K562 (cell line): ENCODE data around the gene TRIO. TPM values are rescaled to one million over a fixed set of nuclear protein-coding genes. Genes with fewer than 3 reads are reported as not detected.

Source experiments
- ATAC-seq: fragments of 200-7000 bp; cut with Tn5 transposase; 3 replicates; pipeline ENCODE4 v1.9.1; 2020; ENCODE audit warnings: moderate library complexity
- BruUV-seq: library from RNA; stranded (reverse); fragments of 400-500 nt; replicated peaks from 2 replicates; lab custom pipeline; 2021; lab: Mats Ljungman, UMichigan
- CTCF ChIA-PET: fragments of 300-600 bp; formaldehyde crosslinking; extraction: SDS; loops from one replicate; lab custom pipeline; 2021; ENCODE audit warnings: low intra/inter-chr PET ratio; lab: Yijun Ruan, JAX
- POLR2A ChIA-PET: fragments of 300-600, 350-650 bp; sonication (Branson Sonifier 250); formaldehyde crosslinking; extraction: SDS; loops from one replicate; lab custom pipeline; 2021; ENCODE audit warnings: antibody characterized with exemption, inconsistent platforms; lab: Yijun Ruan, JAX
- DNase-seq, 4 experiments: peaks; one replicate each; pipeline versions ENCODE4 v3.0.0 to v3.0.0-alpha.2; 2011 to 2018; ENCODE audit warnings: low spot score in 3 of 4, mixed read lengths in 3 of 4; ENCODE audit errors: extremely low read depth in 1 of 4
- FAIRE-seq: peaks from 2 replicates; lab custom pipeline; 2011; peaks lifted over from hg19 to GRCh38; lab: Jason Lieb, UNC
- H2AFZ ChIP-seq: 2 replicates; pipeline ENCODE4 v1.6.0; 2011; ENCODE audit warnings: low read depth, low read length, control low read depth, inconsistent platforms
- H3K27ac ChIP-seq: fragments of 200-600 bp; 3 replicates; pipeline ENCODE4 v1.8.0; 2011; ENCODE audit warnings: low read depth, mild to moderate bottlenecking, control low read depth, inconsistent platforms, low read length, moderate library complexity, mixed read lengths; ENCODE audit errors: extremely low read depth
- H3K27me3 ChIP-seq, 2 experiments: fragments of 300-600 bp in 1 of 2; 2 replicates in 1 of 2; 3 replicates in 1 of 2; pipeline versions ENCODE4 v1.6.0 to v1.8.0; 2011; ENCODE audit warnings: inconsistent platforms in 2 of 2, low read length in 2 of 2, mild to moderate bottlenecking in 1 of 2, mixed read lengths in 1 of 2, moderate library complexity in 1 of 2; ENCODE audit not compliant: control insufficient read depth in 2 of 2, insufficient read depth in 2 of 2
- H3K36me3 ChIP-seq: fragments of 300-600 bp; 3 replicates; pipeline ENCODE4 v1.8.0; 2011; ENCODE audit warnings: mild to moderate bottlenecking, low read length, inconsistent platforms; ENCODE audit not compliant: control insufficient read depth, insufficient read depth
- H3K4me1 ChIP-seq, 2 experiments: fragments of 200-600 bp in 1 of 2; replicated peaks in 1 of 2; 2 replicates in 1 of 2; 3 replicates in 1 of 2; pipeline versions ENCODE4 v1.5.1 to v1.8.0; 2011; ENCODE audit warnings: inconsistent platforms in 2 of 2, low read length in 2 of 2, mild to moderate bottlenecking in 1 of 2, mixed read lengths in 1 of 2, moderate library complexity in 1 of 2; ENCODE audit not compliant: control insufficient read depth in 2 of 2, insufficient read depth in 2 of 2
- H3K4me2 ChIP-seq: 2 replicates; pipeline ENCODE4 v1.6.1; 2011; ENCODE audit warnings: low read length, control low read depth, inconsistent platforms, mixed read lengths; ENCODE audit not compliant: insufficient read depth
- H3K4me3 ChIP-seq: fragments of 200-600 bp; sonication (generic), shearing (Covaris generic); 2 replicates; pipeline ENCODE4 v1.5.1; 2016; ENCODE audit warnings: control low read depth, inconsistent platforms
- H3K79me2 ChIP-seq: fragments of 200-600 bp; 3 replicates; pipeline ENCODE4 v1.8.0; 2011; ENCODE audit warnings: low read length, inconsistent platforms; ENCODE audit not compliant: control insufficient read depth, insufficient read depth
- H3K9ac ChIP-seq, 2 experiments: 2 replicates each; pipeline versions ENCODE4 v1.6.0 to v1.6.1; 2011; ENCODE audit warnings: low read depth in 2 of 2, low read length in 2 of 2, control low read depth in 1 of 2, inconsistent platforms in 1 of 2, mild to moderate bottlenecking in 1 of 2, mixed read lengths in 1 of 2; ENCODE audit not compliant: insufficient read depth in 1 of 2
- H3K9me1 ChIP-seq: one replicate; pipeline ENCODE4 v1.6.0; 2011; ENCODE audit warnings: inconsistent platforms, mild to moderate bottlenecking, low read length, moderate library complexity; ENCODE audit not compliant: control insufficient read depth, insufficient read depth
- H3K9me3 ChIP-seq: replicated peaks from 2 replicates; pipeline ENCODE4 v1.5.1; 2011; ENCODE audit warnings: low read depth, low read length, inconsistent platforms; ENCODE audit not compliant: control insufficient read depth, insufficient read depth
- H4K20me1 ChIP-seq: replicated peaks from 2 replicates; pipeline ENCODE4 v1.6.1; 2011; ENCODE audit warnings: low read length, inconsistent platforms, mixed read lengths; ENCODE audit not compliant: control insufficient read depth, insufficient read depth
- ARID3A ChIP-seq: IDR thresholded peaks from 2 replicates; pipeline ENCODE4 v1.6.1; 2012; ENCODE audit warnings: low read depth, low read length, improper control_type of control experiment, borderline replicate concordance
- BCLAF1 ChIP-seq, 2 experiments: fragments of 450-650 bp in 1 of 2; IDR thresholded peaks; 2 replicates each; pipeline ENCODE4 v1.6.1; 2011 to 2017; ENCODE audit warnings: low read depth in 2 of 2, antibody characterized with exemption in 1 of 2, borderline replicate concordance in 1 of 2, low read length in 1 of 2, mild to moderate bottlenecking in 1 of 2, mixed read lengths in 1 of 2; ENCODE audit not compliant: control insufficient read depth in 1 of 2
- EP400 ChIP-seq: fragments of 450-650 bp; IDR thresholded peaks from 2 replicates; pipeline ENCODE4 v1.6.1; 2017; ENCODE audit warnings: antibody characterized with exemption, mild to moderate bottlenecking, moderate library complexity
- FOS ChIP-seq: IDR thresholded peaks from 3 replicates; pipeline ENCODE4 v1.6.1; 2011; ENCODE audit not compliant: insufficient read length; ENCODE audit errors: extremely low read depth
- FOXM1 ChIP-seq, 2 experiments: fragments of 450-650 bp in 1 of 2; sonication (generic) in 1 of 2; formaldehyde crosslinking in 1 of 2; IDR thresholded peaks; 2 replicates each; pipeline versions ENCODE4 v1.6.1 to v1.9.0; 2017 to 2022; ENCODE audit warnings: low read depth in 2 of 2, mild to moderate bottlenecking in 2 of 2, missing genetic modification reagents in 1 of 2, moderate library complexity in 1 of 2
- MECOM ChIP-seq: fragments of 250-450 bp; sonication (Bioruptor Pico); IDR thresholded peaks from 2 replicates; pipeline ENCODE4 v1.8.0; 2022; ENCODE audit warnings: inconsistent platforms
- SMARCC2 ChIP-seq: fragments of 450-650 bp; IDR thresholded peaks from 2 replicates; pipeline ENCODE4 v1.6.1; 2017; ENCODE audit warnings: antibody characterized with exemption, moderate library complexity, mild to moderate bottlenecking, low read depth
- SOX6 ChIP-seq: fragments of 450-650 bp; IDR thresholded peaks from 2 replicates; pipeline ENCODE4 v1.6.1; 2014; ENCODE audit warnings: mild to moderate bottlenecking
- ZBTB17 ChIP-seq: fragments of 450-650 bp; formaldehyde crosslinking; IDR thresholded peaks from 2 replicates; pipeline ENCODE4 v1.4.0; 2020; ENCODE audit warnings: mild to moderate bottlenecking
- WGBS: fragments of 100-300 bp; shearing (Covaris generic); methylation state at CpG from one replicate; pipeline ENCODE4 v1.1.6; 2016; ENCODE audit warnings: low coverage, mixed read lengths; ENCODE audit not compliant: insufficient coverage; ENCODE audit errors: missing lambda C conversion rate; 5-methylcytosine and 5-hydroxymethylcytosine counted together
- in situ Hi-C: fragments of 300-500 bp; cut with MboI; formaldehyde crosslinking; loops from 4 replicates; pipeline ENCODE4 v1.15.0; 2018; ENCODE audit warnings: inconsistent platforms, mixed read lengths
- intact Hi-C: fragments of 100-400 bp; cut with micrococcal nuclease; formaldehyde crosslinking; loops from 2 replicates; pipeline ENCODE4 v1.14.2; 2022
- polyA plus RNA-seq, 8 experiments: library from polyadenylated mRNA; depleted of rRNA in 4 of 8; stranded (reverse) in 5 of 8; unstranded in 3 of 8; fragments of >200 nt; fragmentation: Nextera tagmentation in 2 of 8; fragmentation: Illumina TruSeq in 1 of 8; extraction: Ambion mirVana in 2 of 8; extraction: Trizol in 1 of 8; gene quantifications; 2 replicates each; pipeline versions ENCODE4 v1.2.1 to v1.2.3, GENCODE V29; 2011 to 2014; ENCODE audit warnings: inconsistent platforms in 1 of 8, missing spikeins in 1 of 8
- total RNA-seq, 7 experiments: library from RNA; depleted of rRNA in 6 of 7; stranded (reverse); fragments of >200 nt in 6 of 7; fragmentation: Illumina TruSeq in 2 of 7; extraction: Trizol in 2 of 7; gene quantifications; 2 replicates each; pipeline versions ENCODE4 v1.2.1 to v1.2.3, GENCODE V29; 2011 to 2021; ENCODE audit warnings: low replicate concordance in 1 of 7

TRIO gene
- total and polyA plus RNA-seq, 9 of the 15 experiments (the other 6 are each of a cell fraction or from before 2014, with no cell fraction given) = 0.24 to 5.0 (median 1.1) TPM

- Histone ChIP-seq H3K4me1 (no peaks in the 10 kb centered on the region), H3K4me2 (no peak overlapping the region), H3K27me3 (peaks cover 6 to 14% of the 10 kb centered on the region in 2 experiments), H2AFZ (no peak overlapping the region), H3K9me1 (peaks cover 3% of the 10 kb centered on the region), H3K9me3 (no peaks in the 10 kb centered on the region), H3K9ac (no peak overlapping the region), H3K4me3 (no peak overlapping the region), H3K79me2 (no peaks in the 10 kb centered on the region), H3K36me3 (no peaks in the 10 kb centered on the region)
- CTCF ChIA-PET = no interaction called here
- POLR2A ChIA-PET = no interaction called here
- no peak for DNase-seq
- in situ Hi-C loops = no loop called here
- BruUV-seq = no TSS peak
- intact Hi-C loops = no loop called here
- FAIRE-seq = no peak
- ATAC-seq = no peak
- WGBS = 0% methylated on average over 5 of the region's 5 CpGs
- TF ChIP-seq ARID3A = no peak
- no peak for TF ChIP-seq FOXM1 (IDR thresholded peaks at IDR 0.05; ENCODE audit: low read depth)
- TF ChIP-seq FOXM1 (CRISPR knock-in tag; IDR thresholded peaks at IDR 0.05; ENCODE audit: low read depth) = no peak
- no peak for TF ChIP-seq SOX6
- TF ChIP-seq FOS = no peak
- no peak for TF ChIP-seq EP400
- TF ChIP-seq SMARCC2 = no peak
- no peak for TF ChIP-seq BCLAF1 (IDR thresholded peaks at IDR 0.05; ENCODE audit: borderline replicate concordance in 1 of 2, control insufficient read depth in 1 of 2, low read depth in 2 of 2, low read length in 1 of 2)
- TF ChIP-seq MECOM (CRISPR knock-in tag) = no peak
- TF ChIP-seq ZBTB17 (CRISPR knock-in tag) = no peak
- TF ChIP-seq, all 486 proteins: peak for 0
- H3K27ac ChIP-seq = no peak overlapping the region
- no peaks in the 10 kb centered on the region for H4K20me1 ChIP-seq
These were observed 324.7 kb downstream of the TRIO start for GRCh38 chr5:14467886-14468285.
